Measurements from ENCODE around the gene CDCA5.

The CDCA5 gene

DNA sequence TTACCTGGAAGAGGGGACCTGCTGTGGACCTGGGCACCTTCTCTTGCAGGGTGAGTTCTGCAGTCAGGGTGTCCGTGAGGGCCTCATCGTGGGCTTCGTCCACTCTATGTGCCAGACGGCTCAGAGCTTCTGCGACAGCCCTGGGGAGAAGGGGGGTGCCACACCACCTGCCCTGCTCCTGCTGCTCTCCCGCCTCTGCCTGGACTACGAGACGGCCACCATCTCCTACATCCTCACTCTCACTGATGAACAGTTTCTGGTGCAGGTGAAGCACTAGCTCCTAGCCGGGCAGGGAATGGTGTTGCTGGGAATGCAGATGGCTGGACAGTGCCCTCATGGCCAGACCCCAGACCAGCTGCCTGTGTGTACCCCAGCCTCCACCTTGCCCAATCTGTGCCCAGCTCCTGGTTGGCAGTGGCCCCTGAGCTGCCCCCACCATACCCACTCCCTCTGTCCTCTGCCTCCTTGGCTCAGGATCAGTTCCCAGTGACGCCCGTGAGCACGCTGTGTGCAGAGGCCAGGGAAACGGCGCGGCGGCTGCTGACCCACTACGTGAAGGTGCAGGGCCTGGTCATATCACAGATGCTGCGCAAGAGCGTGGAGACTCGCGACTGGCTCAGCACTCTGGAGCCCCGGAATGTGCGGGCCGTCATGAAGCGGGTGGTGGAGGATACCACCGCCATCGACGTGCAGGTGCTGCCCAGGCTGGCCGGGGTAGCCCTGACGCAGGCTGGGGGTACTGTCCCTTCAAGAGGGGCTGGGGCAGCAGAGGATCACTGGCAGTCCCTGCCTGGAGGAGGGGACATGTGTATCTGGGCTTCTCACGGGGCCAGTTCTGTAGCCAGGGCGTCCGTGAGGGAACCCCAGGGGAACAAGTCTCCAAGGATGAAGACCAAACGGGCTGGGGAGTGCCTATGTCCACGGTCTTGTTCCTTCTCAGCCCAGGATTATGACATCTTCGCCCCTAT is 25.7 kb upstream of the CDCA5 start:
- TF ChIP-seq, protein P1, sequence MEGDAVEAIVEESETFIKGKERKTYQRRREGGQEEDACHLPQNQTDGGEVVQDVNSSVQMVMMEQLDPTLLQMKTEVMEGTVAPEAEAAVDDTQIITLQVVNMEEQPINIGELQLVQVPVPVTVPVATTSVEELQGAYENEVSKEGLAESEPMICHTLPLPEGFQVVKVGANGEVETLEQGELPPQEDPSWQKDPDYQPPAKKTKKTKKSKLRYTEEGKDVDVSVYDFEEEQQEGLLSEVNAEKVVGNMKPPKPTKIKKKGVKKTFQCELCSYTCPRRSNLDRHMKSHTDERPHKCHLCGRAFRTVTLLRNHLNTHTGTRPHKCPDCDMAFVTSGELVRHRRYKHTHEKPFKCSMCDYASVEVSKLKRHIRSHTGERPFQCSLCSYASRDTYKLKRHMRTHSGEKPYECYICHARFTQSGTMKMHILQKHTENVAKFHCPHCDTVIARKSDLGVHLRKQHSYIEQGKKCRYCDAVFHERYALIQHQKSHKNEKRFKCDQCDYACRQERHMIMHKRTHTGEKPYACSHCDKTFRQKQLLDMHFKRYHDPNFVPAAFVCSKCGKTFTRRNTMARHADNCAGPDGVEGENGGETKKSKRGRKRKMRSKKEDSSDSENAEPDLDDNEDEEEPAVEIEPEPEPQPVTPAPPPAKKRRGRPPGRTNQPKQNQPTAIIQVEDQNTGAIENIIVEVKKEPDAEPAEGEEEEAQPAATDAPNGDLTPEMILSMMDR (conservative IDR thresholded peaks at IDR 0.05; ENCODE audit: control insufficient read depth, insufficient read depth, low read depth, low read length), result no peak
- no peak for DNase-seq (ENCODE audit: low read depth)
- H3K4me3 ChIP-seq (ENCODE audit: control insufficient read depth, low read depth, low read length), result no peak overlapping the region

DNA sequence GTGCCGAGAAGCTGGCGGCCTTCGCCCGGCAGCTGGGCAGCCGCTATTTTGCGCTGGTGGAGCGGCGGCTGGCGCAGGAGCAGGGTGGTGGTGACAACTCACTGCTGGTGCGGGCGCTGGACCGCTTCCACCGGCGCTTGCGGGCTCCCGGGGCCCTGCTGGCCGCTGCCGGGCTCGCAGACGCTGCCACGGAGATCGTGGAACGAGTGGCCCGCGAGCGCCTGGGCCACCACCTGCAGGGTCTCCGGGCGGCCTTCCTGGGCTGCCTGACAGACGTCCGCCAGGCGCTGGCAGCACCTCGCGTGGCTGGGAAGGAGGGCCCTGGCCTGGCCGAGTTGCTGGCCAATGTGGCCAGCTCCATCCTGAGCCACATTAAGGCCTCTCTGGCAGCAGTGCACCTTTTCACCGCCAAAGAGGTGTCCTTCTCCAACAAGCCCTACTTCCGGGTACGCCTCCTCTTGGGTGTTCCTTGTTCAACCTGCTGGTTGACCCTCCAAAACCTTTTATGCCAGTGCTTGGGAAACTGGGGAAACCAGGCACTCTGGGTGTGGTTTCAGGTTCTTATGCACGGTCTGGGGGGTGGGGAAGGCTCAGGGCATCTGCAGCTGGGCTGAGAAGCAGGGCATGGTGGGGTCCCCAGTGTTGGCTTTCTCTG is 24.8 kb upstream of the CDCA5 start:
- H3K4me3 ChIP-seq (ENCODE audit: control insufficient read depth, low read depth, low read length), result no peak overlapping the region
- TF ChIP-seq, protein P1 (conservative IDR thresholded peaks at IDR 0.05; ENCODE audit: control insufficient read depth, insufficient read depth, low read depth, low read length), result no peak
- DNase-seq (ENCODE audit: low read depth), result no peak

DNA sequence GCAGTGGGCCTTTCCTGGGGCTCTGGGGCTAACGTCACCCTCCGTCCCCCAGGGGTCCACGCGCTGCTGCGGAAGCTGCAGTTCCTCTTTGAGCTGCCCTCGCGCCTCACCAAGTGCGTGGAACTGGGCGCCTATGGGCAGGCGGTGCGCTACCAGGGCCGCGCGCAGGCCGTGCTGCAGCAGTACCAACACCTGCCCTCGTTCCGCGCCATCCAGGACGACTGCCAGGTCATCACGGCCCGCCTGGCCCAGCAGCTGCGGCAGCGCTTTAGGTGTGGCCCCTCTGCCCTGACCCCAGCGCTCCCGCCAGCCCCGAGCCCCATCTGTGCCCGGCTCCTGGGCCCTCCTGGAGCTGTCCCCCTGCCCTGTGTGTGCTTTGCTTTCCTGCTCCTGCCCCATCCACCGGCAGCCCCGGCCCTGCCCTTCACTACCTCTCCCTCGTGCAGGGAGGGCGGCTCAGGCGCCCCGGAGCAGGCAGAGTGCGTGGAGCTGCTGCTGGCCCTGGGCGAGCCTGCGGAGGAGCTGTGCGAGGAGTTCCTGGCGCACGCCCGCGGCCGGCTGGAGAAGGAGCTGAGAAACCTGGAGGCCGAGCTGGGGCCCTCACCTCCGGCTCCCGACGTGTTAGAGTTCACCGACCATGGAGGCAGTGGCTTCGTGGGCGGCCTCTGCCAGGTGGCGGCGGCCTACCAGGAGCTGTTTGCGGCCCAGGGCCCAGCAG is 24.1 kb upstream of the CDCA5 start:
- no peak overlapping the region for H3K4me3 ChIP-seq (ENCODE audit: control insufficient read depth, low read depth, low read length)
- TF ChIP-seq, protein P1 (conservative IDR thresholded peaks at IDR 0.05; ENCODE audit: control insufficient read depth, insufficient read depth, low read depth, low read length), result no peak
- DNase-seq (ENCODE audit: low read depth), result no peak

DNA sequence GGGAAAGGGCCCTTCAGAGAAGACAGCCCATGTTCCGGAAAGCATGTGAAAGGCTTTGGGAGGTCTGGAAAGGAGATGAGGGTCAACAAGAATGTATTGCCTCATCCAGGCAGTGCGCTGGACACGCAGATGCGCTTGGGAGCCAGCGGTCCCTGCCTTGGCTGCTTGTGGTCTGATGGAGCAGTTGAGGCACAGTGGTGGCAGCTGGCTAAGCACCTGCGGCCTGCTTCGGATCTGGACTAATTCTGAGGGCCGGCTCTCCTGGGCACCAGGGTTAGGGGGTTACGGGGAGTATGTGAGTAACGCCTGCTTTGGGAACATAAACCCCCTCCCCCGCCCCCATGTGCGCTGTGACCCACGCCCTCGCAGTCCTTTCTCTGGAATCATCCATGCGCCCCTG is 23.2 kb upstream of the CDCA5 start:
- TF ChIP-seq, protein P1 (conservative IDR thresholded peaks at IDR 0.05; ENCODE audit: control insufficient read depth, insufficient read depth, low read depth, low read length), result no peak
- no peak overlapping the region for H3K4me3 ChIP-seq (ENCODE audit: control insufficient read depth, low read depth, low read length)
- DNase-seq (ENCODE audit: low read depth), result no peak

DNA sequence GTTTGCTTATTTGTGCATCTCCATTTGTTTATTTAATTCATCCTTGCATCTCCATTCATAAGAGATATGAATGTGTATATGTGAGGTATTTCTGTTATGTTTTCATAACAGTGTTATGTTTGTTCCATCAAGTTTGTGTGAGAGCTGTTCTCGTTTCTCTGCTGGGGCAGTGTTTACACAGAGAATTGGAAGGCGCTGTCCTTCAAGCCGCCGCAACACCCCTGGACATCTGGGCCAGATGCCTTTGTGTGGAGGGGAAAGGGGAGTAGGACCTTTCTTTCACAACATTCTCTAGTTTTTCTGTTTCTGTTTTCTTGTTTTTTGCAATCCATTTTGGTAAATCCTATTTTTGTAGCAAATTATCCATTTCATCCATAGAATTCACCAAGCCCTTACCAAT is 20.8 kb upstream of the CDCA5 start:
- no peak for DNase-seq (ENCODE audit: low read depth)
- no peak overlapping the region for H3K4me3 ChIP-seq (ENCODE audit: control insufficient read depth, low read depth, low read length)
- TF ChIP-seq, protein P1 (conservative IDR thresholded peaks at IDR 0.05; ENCODE audit: control insufficient read depth, insufficient read depth, low read depth, low read length), result no peak

DNA sequence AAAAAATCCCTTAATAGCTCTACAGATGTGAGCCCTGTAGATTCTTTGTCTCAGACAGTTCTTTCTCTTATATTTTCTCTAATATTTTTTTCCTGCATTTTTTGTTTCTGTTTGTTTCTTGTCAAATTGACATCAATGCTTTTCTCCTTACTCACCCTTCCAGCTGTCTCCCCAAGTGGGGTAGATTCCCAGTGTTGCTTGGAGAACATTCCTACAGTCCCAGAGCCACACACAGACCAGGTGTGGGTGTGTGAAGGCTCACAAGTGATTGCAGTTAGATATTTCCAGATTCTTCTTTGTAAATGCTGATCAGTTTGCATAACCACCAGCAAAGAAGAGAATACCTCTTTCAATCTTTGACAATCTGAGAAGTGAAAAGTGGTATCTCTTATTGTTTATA is 19.6 kb upstream of the CDCA5 start:
- TF ChIP-seq, protein P1 (conservative IDR thresholded peaks at IDR 0.05; ENCODE audit: control insufficient read depth, insufficient read depth, low read depth, low read length), result no peak
- H3K4me3 ChIP-seq (ENCODE audit: control insufficient read depth, low read depth, low read length), result no peak overlapping the region
- DNase-seq (ENCODE audit: low read depth), result no peak

Data from fibroblast of mammary gland (primary cell).